HEK293 (cell line): ENCODE measurements around the gene WWC1.
A peak's percentile ranks its signal among the peaks of the same experiment; 100 is the strongest.

ENCODE experiments used
- CTCF ChIA-PET: fragments of 350-600 bp; formaldehyde crosslinking; extraction: SDS; loops from one replicate; lab custom pipeline; 2021; ENCODE audit warnings: antibody characterized with exemption; lab: Yijun Ruan, JAX
- POLR2A ChIA-PET: fragments of 300-600 bp; formaldehyde crosslinking; extraction: SDS; loops from one replicate; lab custom pipeline; 2020; ENCODE audit warnings: antibody characterized with exemption, inconsistent platforms; lab: Yijun Ruan, JAX
- H3K27ac ChIP-seq: fragments of 200-500 bp; sonication (Bioruptor generic); 2 replicates; pipeline ENCODE4 v1.5.1; 2014; ENCODE audit warnings: low read depth, low read length, control low read depth, inconsistent platforms; ENCODE audit errors: extremely low read depth
- H3K36me3 ChIP-seq, 2 experiments: fragments of 200-500 bp in 1 of 2; sonication (Bioruptor generic) in 1 of 2; 1 replicate in 1 of 2; 2 replicates in 1 of 2; pipeline ENCODE4 v1.5.1; 2014 to 2017; ENCODE audit warnings: inconsistent platforms in 2 of 2, low read length in 2 of 2; ENCODE audit not compliant: control insufficient read depth in 2 of 2, insufficient read depth in 1 of 2
- H3K4me1 ChIP-seq: fragments of 200-500 bp; sonication (Bioruptor generic); 2 replicates; pipeline ENCODE4 v1.5.1; 2014; ENCODE audit warnings: mild to moderate bottlenecking, low read length, inconsistent platforms; ENCODE audit not compliant: control insufficient read depth, insufficient read depth
- H3K4me3 ChIP-seq: 2 replicates; pipeline ENCODE4 v1.5.1; 2011; ENCODE audit warnings: low read depth, mild to moderate bottlenecking, control low read depth, low read length, moderate library complexity
- H3K9me3 ChIP-seq: fragments of 200-500 bp; sonication (Bioruptor generic); 2 replicates; pipeline ENCODE4 v1.5.1; 2014; ENCODE audit warnings: low read depth, low read length, inconsistent platforms; ENCODE audit not compliant: control insufficient read depth, insufficient read depth
- BCL11A ChIP-seq: fragments of 450-650 bp; formaldehyde crosslinking; IDR thresholded peaks from 2 replicates; pipeline ENCODE4 v1.5.1; 2016; ENCODE audit warnings: low read depth, missing biosample characterization, missing genetic modification characterization
- PRDM1 ChIP-seq: fragments of 450-650 bp; formaldehyde crosslinking; IDR thresholded peaks from 2 replicates; pipeline ENCODE4; 2016; ENCODE audit warnings: missing biosample characterization, missing genetic modification characterization
- SCRT2 ChIP-seq: fragments of 450-650 bp; formaldehyde crosslinking; IDR thresholded peaks from 2 replicates; pipeline ENCODE4 v1.5.1; 2016; ENCODE audit warnings: missing biosample characterization, missing genetic modification characterization
- ZBTB48 ChIP-seq: fragments of 450-650 bp; formaldehyde crosslinking; IDR thresholded peaks from 2 replicates; pipeline ENCODE4 v1.5.1; 2016; ENCODE audit warnings: missing biosample characterization, missing genetic modification characterization
- ZNF157 ChIP-seq: fragments of 450-650 bp; formaldehyde crosslinking; IDR thresholded peaks from 2 replicates; pipeline ENCODE4 v1.5.1; 2016; ENCODE audit warnings: missing biosample characterization, missing genetic modification characterization
- ZNF302 ChIP-seq: fragments of 450-650 bp; formaldehyde crosslinking; IDR thresholded peaks from 2 replicates; pipeline ENCODE4 v1.5.1; 2016; ENCODE audit warnings: missing biosample characterization, missing genetic modification characterization, low read depth
- ZNF341 ChIP-seq: fragments of 450-650 bp; formaldehyde crosslinking; IDR thresholded peaks from 2 replicates; pipeline ENCODE4; 2016; ENCODE audit warnings: low read depth, missing biosample characterization, missing genetic modification characterization
- ZNF350 ChIP-seq: fragments of 450-650 bp; formaldehyde crosslinking; IDR thresholded peaks from 2 replicates; pipeline ENCODE4 v1.5.0; 2017; ENCODE audit warnings: missing biosample characterization, mild to moderate bottlenecking, missing genetic modification characterization
- ZNF366 ChIP-seq: fragments of 450-650 bp; formaldehyde crosslinking; conservative IDR thresholded peaks from 2 replicates; pipeline ENCODE4 v1.5.1; 2016; ENCODE audit warnings: missing biosample characterization, missing genetic modification characterization
- ZNF514 ChIP-seq: fragments of 450-650 bp; formaldehyde crosslinking; IDR thresholded peaks from 2 replicates; pipeline ENCODE4 v1.5.1; 2016; ENCODE audit warnings: missing biosample characterization, missing genetic modification characterization
- ZNF558 ChIP-seq: fragments of 450-650 bp; formaldehyde crosslinking; IDR thresholded peaks from 2 replicates; pipeline ENCODE4 v1.5.1; 2016; ENCODE audit warnings: missing biosample characterization, missing genetic modification characterization
- TF ChIP-seq, protein P1 (sequence below): fragments of 450-650 bp; formaldehyde crosslinking; IDR thresholded peaks from 2 replicates; pipeline ENCODE4 v1.5.1; 2016; ENCODE audit warnings: missing biosample characterization, missing genetic modification characterization
- TF ChIP-seq, protein P2 (sequence below): fragments of 450-650 bp; formaldehyde crosslinking; IDR thresholded peaks from 2 replicates; pipeline ENCODE4 v1.5.1; 2016; ENCODE audit warnings: missing biosample characterization, missing genetic modification characterization
- TF ChIP-seq, protein P3 (sequence below): fragments of 450-650 bp; formaldehyde crosslinking; IDR thresholded peaks from 2 replicates; pipeline ENCODE4 v1.5.1; 2016; ENCODE audit warnings: missing biosample characterization, missing genetic modification characterization
- TF ChIP-seq, protein P4 (sequence below): fragments of 450-650 bp; IDR thresholded peaks from 2 replicates; pipeline ENCODE4 v1.5.1; 2018; ENCODE audit warnings: missing biosample characterization, missing genetic modification characterization
- TF ChIP-seq, protein P5 (sequence below): fragments of 450-650 bp; formaldehyde crosslinking; IDR thresholded peaks from 2 replicates; pipeline ENCODE4 v1.5.1; 2016; ENCODE audit warnings: missing biosample characterization, missing genetic modification characterization
- TF ChIP-seq, protein P6 (sequence below): fragments of 450-650 bp; formaldehyde crosslinking; IDR thresholded peaks from 2 replicates; pipeline ENCODE4 v1.5.1; 2016; ENCODE audit warnings: missing biosample characterization, missing genetic modification characterization
- TF ChIP-seq, protein P7 (sequence below): fragments of 450-650 bp; formaldehyde crosslinking; IDR thresholded peaks from 2 replicates; pipeline ENCODE4 v1.5.1; 2016; ENCODE audit warnings: missing biosample characterization, missing genetic modification characterization, borderline replicate concordance

Gene WWC1

DNA sequence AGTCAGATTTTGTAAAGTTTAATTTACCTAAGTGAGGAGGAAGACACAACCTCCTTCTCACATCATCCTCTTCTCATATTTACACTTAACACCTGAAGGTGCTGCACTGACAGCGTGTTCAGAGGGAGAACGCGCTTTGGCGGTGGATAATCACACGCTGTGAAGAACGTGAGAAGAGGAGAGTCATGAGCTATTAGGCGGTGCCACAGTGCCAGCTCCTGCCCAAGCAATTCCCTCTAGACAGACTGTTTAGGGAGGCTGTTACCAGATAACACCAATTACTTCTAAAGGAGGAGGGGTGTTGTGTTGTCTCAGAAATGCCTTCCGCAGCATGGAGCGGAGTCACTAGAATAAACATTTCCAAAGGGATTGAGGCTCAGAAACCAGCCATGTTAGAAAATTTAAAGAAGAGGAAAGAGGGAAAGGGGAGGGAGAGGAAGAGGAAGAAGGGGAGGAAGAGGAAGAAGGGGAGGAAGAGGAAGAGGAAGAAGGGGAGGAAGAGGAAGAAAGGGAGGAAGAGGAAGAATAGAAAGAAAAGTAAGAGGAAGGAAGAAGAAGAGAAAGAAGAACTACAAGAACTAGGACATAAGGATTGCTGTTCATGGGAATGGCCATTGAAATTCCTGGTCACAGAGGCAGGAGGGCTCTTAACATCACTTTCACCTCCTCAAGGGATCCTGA is 37.3 kb upstream of the WWC1 start:
- POLR2A ChIA-PET = no interaction called here
- Histone ChIP-seq H3K27ac (no peak overlapping the region), H3K4me3 (no peak overlapping the region), H3K36me3 (no peaks in the 10 kb centered on the region), H3K9me3 (no peaks in the 10 kb centered on the region), H3K4me1 (no peaks in the 10 kb centered on the region)
- TF ChIP-seq, protein P1, sequence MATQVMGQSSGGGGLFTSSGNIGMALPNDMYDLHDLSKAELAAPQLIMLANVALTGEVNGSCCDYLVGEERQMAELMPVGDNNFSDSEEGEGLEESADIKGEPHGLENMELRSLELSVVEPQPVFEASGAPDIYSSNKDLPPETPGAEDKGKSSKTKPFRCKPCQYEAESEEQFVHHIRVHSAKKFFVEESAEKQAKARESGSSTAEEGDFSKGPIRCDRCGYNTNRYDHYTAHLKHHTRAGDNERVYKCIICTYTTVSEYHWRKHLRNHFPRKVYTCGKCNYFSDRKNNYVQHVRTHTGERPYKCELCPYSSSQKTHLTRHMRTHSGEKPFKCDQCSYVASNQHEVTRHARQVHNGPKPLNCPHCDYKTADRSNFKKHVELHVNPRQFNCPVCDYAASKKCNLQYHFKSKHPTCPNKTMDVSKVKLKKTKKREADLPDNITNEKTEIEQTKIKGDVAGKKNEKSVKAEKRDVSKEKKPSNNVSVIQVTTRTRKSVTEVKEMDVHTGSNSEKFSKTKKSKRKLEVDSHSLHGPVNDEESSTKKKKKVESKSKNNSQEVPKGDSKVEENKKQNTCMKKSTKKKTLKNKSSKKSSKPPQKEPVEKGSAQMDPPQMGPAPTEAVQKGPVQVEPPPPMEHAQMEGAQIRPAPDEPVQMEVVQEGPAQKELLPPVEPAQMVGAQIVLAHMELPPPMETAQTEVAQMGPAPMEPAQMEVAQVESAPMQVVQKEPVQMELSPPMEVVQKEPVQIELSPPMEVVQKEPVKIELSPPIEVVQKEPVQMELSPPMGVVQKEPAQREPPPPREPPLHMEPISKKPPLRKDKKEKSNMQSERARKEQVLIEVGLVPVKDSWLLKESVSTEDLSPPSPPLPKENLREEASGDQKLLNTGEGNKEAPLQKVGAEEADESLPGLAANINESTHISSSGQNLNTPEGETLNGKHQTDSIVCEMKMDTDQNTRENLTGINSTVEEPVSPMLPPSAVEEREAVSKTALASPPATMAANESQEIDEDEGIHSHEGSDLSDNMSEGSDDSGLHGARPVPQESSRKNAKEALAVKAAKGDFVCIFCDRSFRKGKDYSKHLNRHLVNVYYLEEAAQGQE (tag by site-specific recombination) = no peak
- no peak for TF ChIP-seq ZNF157 (tag by site-specific recombination)
- TF ChIP-seq, protein P2, sequence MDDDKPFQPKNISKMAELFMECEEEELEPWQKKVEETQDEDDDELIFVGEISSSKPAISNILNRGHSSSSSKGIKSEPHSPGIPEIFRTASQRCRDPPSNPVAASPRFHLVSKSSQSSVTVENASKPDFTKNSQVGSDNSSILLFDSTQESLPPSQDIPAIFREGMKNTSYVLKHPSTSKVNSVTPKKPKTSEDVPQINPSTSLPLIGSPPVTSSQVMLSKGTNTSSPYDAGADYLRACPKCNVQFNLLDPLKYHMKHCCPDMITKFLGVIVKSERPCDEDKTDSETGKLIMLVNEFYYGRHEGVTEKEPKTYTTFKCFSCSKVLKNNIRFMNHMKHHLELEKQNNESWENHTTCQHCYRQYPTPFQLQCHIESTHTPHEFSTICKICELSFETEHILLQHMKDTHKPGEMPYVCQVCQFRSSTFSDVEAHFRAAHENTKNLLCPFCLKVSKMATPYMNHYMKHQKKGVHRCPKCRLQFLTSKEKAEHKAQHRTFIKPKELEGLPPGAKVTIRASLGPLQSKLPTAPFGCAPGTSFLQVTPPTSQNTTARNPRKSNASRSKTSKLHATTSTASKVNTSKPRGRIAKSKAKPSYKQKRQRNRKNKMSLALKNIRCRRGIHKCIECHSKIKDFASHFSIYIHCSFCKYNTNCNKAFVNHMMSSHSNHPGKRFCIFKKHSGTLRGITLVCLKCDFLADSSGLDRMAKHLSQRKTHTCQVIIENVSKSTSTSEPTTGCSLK (tag by site-specific recombination) = no peak
- TF ChIP-seq, protein P3, sequence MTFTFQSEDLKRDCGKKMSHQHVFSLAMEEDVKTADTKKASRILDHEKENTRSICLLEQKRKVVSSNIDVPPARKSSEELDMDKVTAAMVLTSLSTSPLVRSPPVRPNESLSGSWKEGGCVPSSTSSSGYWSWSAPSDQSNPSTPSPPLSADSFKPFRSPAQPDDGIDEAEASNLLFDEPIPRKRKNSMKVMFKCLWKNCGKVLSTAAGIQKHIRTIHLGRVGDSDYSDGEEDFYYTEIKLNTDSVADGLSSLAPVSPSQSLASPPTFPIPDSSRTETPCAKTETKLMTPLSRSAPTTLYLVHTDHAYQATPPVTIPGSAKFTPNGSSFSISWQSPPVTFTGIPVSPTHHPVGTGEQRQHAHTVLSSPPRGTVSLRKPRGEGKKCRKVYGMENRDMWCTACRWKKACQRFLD (tag by site-specific recombination) = no peak
- TF ChIP-seq ZNF341 = 0 out of 2 replicates have a peak, but pooled peaks have one; percentile 11
- TF ChIP-seq ZNF558 (tag by site-specific recombination) = no peak
- TF ChIP-seq ZBTB48 = no peak
- TF ChIP-seq ZNF514 (tag by site-specific recombination) = no peak
- no peak for TF ChIP-seq ZNF366 (tag by site-specific recombination)
- no peak for TF ChIP-seq SCRT2 (tag by site-specific recombination)
- TF ChIP-seq ZNF350 (tag by site-specific recombination) = no peak
- TF ChIP-seq, protein P4, sequence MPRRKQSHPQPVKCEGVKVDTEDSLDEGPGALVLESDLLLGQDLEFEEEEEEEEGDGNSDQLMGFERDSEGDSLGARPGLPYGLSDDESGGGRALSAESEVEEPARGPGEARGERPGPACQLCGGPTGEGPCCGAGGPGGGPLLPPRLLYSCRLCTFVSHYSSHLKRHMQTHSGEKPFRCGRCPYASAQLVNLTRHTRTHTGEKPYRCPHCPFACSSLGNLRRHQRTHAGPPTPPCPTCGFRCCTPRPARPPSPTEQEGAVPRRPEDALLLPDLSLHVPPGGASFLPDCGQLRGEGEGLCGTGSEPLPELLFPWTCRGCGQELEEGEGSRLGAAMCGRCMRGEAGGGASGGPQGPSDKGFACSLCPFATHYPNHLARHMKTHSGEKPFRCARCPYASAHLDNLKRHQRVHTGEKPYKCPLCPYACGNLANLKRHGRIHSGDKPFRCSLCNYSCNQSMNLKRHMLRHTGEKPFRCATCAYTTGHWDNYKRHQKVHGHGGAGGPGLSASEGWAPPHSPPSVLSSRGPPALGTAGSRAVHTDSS (tag by site-specific recombination) = peak; percentile 95
- CTCF ChIA-PET = no interaction called here

DNA sequence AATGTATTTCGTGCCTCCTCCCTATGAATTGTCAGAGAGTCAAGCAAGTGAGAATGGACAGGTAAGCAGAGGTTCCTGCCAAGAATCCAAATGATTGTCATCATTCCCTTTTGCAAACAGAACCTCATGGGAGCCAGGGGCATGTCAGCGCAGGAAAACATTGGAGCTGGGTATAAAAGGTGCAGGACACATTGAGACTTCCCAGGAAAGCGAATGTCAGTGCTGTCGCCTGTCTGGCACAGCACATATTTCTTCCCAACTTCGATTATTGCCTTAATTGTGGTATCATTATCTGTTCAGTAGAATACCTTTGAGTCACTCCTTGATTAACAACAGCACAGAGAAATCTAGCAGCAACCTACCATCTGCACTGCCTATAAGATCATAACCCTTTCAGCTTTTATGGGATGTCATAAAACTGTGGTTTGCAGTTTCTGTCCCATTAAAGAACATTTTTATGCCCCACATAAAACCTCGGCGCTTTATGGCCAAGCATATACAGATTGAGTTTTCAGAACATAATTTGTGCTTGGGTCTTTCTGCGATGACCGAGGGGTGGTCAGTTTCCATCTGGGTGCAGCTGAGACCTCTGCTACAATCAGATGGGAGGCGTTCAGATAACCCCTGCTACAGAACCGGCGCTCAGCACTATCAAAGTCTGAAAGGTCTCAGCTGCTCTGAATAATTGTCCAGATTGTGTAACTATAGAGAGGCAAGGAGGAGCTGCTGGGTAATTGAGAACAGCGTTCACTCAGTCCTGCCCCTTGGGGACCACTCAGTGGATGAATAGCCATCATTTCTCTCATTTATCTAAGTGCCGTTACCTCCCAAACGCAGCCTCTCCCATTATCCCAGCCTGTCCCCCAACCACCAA is 30.9 kb upstream of the WWC1 start:
- H3K27ac ChIP-seq = no peak overlapping the region
- no peaks in the 10 kb centered on the region for H3K4me1 ChIP-seq
- ChIA-PET CTCF (no interaction called here), POLR2A (no interaction called here)
- H3K36me3 ChIP-seq = no peaks in the 10 kb centered on the region
- no peak overlapping the region for H3K4me3 ChIP-seq
- no peaks in the 10 kb centered on the region for H3K9me3 ChIP-seq
- TF ChIP-seq, protein P5, sequence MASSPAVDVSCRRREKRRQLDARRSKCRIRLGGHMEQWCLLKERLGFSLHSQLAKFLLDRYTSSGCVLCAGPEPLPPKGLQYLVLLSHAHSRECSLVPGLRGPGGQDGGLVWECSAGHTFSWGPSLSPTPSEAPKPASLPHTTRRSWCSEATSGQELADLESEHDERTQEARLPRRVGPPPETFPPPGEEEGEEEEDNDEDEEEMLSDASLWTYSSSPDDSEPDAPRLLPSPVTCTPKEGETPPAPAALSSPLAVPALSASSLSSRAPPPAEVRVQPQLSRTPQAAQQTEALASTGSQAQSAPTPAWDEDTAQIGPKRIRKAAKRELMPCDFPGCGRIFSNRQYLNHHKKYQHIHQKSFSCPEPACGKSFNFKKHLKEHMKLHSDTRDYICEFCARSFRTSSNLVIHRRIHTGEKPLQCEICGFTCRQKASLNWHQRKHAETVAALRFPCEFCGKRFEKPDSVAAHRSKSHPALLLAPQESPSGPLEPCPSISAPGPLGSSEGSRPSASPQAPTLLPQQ (tag by site-specific recombination) = no peak
- TF ChIP-seq, protein P6, sequence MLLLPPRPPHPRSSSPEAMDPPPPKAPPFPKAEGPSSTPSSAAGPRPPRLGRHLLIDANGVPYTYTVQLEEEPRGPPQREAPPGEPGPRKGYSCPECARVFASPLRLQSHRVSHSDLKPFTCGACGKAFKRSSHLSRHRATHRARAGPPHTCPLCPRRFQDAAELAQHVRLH (tag by site-specific recombination) = peak; percentile 91
- TF ChIP-seq, protein P7, sequence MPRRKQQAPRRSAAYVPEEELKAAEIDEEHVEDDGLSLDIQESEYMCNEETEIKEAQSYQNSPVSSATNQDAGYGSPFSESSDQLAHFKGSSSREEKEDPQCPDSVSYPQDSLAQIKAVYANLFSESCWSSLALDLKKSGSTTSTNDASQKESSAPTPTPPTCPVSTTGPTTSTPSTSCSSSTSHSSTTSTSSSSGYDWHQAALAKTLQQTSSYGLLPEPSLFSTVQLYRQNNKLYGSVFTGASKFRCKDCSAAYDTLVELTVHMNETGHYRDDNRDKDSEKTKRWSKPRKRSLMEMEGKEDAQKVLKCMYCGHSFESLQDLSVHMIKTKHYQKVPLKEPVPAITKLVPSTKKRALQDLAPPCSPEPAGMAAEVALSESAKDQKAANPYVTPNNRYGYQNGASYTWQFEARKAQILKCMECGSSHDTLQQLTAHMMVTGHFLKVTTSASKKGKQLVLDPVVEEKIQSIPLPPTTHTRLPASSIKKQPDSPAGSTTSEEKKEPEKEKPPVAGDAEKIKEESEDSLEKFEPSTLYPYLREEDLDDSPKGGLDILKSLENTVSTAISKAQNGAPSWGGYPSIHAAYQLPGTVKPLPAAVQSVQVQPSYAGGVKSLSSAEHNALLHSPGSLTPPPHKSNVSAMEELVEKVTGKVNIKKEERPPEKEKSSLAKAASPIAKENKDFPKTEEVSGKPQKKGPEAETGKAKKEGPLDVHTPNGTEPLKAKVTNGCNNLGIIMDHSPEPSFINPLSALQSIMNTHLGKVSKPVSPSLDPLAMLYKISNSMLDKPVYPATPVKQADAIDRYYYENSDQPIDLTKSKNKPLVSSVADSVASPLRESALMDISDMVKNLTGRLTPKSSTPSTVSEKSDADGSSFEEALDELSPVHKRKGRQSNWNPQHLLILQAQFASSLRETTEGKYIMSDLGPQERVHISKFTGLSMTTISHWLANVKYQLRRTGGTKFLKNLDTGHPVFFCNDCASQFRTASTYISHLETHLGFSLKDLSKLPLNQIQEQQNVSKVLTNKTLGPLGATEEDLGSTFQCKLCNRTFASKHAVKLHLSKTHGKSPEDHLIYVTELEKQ (tag by site-specific recombination) = peak; percentile 36; the same call in 1 of the 2 replicates
- TF ChIP-seq BCL11A (tag by site-specific recombination) = 0 out of 2 replicates have a peak, but pooled peaks have one; percentile 27
- no peak for TF ChIP-seq PRDM1 (tag by site-specific recombination)
- 0 out of 2 replicates have a peak, but pooled peaks have one; percentile 7 for TF ChIP-seq ZNF302
